Neural cell (in vitro differentiated cells): ENCODE measurements around the gene SLC5A2.

Experiments
- CTCF ChIP-seq: fragments of 450-650 bp; IDR thresholded peaks from 2 replicates; pipeline ENCODE4 v1.5.1; 2014; ENCODE audit warnings: antibody characterized with exemption, mild to moderate bottlenecking, moderate library complexity; ENCODE audit not compliant: poor library complexity, severe bottlenecking
- EZH2 ChIP-seq: fragments of 200-600, 300-800 bp; shearing (Covaris generic), sonication (generic); IDR thresholded peaks from 2 replicates; pipeline ENCODE4 v1.6.1; 2014; ENCODE audit warnings: antibody characterized with exemption, low read length, borderline replicate concordance, mild to moderate bottlenecking; ENCODE audit not compliant: insufficient read depth, poor library complexity, severe bottlenecking

- TF ChIP-seq CTCF (no peak), EZH2 (no peak)
Observed at GRCh38 chr16:31458073-31458843, 24.7 kb upstream of the SLC5A2 start.
